Left forelimb (tissue), 1 donor: ENCODE data around the gene DUXB.
A peak's percentile ranks its signal among the peaks of the same experiment; 100 is the strongest.

Source experiments
- DNase-seq: peaks from one replicate; pipeline ENCODE4 v3.0.0-alpha.2; 2018; ENCODE audit warnings: low spot score

Gene DUXB

GRCh38 chr16:75660726-75661302, 40.4 kb downstream of the DUXB start:
- no peak for DNase-seq

- no peak for DNase-seq
Observed at GRCh38 chr16:75660321-75660720, 40.9 kb downstream of the DUXB start.

- DNase-seq = no peak
Observed at GRCh38 chr16:75658175-75658574, 43.1 kb downstream of the DUXB start.

GRCh38 chr16:75653922-75654321, 47.3 kb downstream of the DUXB start:
- DNase-seq = no peak

GRCh38 chr16:75648265-75649076, 52.8 kb downstream of the DUXB start:
- DNase-seq = peak; percentile 90

GRCh38 chr16:75647492-75648264, 53.6 kb downstream of the DUXB start, which contains the start of the genes KARS1 and TERF2IP:
Gene KARS1 (minus strand): TSS chr16:75647665. CDS start chr16:75647639, 26 bp downstream.
Gene TERF2IP (plus strand): TSS chr16:75647773. CDS start chr16:75647883, 110 bp downstream.
- peak; percentile 97 for DNase-seq

GRCh38 chr16:75647112-75647491, 54.2 kb downstream of the DUXB start:
- DNase-seq = no peak

- DNase-seq = no peak
Observed at GRCh38 chr16:75644240-75645012, 56.8 kb downstream of the DUXB start.
